Stimulated activated CD4-positive, alpha-beta T cell treated with anti-CD3 and anti-CD28 coated beads, Interleukin-2, amount 100 ng/mL, for 48 hours (primary cell): ENCODE data around the gene WDR64.
"Not testable (repeated sequence)": the region's sequence is repeated elsewhere in the genome, so short reads cannot be mapped to it uniquely, and the experiment has no call there.

Experiments
- DNase-seq, 2 donors: peaks; one replicate each; pipeline ENCODE4 v3.0.0-alpha.2; 2020

The WDR64 gene

DNA sequence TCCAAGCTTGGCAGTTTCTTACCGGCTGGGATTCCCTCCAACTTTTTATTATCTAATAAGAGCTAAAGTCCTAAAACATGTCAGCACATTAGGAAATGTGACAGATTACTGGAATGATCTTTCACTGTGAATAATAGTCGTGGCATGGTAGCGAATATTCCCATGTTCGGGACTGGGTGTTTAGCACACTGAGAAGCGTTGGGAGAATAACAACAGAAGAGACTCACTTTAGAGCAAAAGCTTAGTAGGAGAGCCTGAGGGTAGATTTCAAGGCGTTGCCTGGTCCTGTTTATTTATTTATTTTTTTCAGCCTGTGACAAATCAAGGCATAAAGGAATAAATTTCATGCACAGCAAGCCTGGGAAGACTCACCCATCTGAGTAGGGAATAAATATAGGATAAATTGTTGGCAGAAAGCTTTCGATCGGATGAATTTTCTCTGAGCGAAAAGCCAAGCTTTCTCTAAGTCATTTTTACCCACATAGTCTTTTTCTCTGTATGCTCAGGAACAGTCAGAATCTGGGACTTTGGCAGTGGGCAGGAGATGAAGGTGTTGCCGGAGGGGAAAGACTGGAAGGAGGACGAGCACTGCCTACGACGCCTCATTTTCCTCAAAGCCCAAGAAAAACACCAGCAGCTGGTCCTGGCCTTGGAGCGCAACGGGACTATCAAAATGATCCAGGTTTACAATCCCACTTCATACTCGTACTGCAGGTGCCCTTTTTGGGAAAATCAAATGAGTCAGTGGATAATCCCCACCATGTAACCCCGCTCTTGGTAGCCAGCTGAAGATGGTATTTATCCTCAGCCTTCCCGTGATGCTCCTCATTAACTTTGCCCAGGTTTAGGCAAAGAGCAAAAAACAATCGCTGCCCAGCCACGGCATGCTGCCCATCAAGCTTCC is 97.2 kb downstream of the WDR64 start:
- DNase-seq, result no peak

DNA sequence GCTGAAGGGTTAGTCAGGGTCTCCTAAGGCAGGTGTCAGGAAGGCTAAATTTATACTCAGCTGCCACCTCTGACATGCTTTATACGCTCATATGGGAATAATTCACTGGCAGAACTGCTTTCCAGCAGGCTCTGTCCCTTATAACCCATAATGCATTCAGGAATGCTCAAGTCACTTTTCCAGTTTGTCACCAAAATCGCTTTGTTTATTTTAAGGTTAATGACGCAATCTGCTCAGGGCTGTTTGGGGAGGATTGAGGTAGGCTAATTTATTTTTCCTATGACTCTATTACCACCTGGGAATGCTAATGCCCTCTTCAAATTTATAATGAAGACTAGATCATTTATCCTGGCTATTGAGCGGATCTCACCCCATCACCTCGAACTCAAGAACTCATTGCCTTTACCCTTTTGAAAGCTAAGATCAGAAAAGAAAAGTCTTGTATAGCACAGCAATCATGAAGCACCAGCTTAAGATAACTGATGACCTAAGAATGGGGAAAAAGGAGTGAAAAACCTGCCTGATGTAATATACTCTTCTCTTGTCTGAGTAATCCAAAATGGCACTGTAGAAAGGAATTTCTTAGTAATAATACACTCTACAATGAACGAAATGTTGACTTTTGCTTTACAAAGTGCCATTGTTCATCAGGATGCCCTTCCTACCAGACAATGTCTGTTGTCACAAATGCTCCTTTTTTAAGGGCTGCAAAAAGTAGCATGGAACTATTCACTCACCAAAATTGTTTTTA is 98.0 kb downstream of the WDR64 start:
- DNase-seq, result no peak

GRCh38 chr1:241751524-241751923 is 99.4 kb downstream of the WDR64 start:
- no peak for DNase-seq

DNA sequence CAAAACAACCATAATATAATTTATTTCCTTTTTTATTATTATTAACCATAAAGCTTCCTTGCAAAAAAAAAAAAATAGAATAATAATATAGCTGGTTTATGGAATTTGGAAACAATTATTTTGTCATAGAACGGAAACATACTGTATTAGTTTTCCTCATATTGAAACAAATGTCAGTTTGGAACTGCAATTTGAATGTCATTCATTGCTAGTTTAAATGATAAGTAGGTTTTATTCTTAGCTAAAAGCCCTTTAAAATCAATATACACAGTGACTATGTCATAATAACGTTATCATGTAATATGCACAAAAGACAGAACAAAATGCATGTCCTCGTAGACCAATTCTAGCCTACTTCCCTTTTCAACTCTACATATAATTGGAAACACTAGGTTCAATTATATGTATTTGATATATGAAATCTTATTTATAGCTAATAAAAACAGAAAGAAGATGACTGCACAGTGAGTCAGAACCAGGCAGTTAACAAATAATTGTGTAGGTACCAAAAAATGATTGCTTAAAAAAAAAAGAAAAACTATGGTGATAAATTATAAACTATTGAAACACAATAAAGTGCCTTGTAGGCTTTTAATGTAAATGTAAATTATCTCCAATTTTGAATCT is 110.7 kb downstream of the WDR64 start:
- no peak for DNase-seq

- DNase-seq, result no peak
Measured at GRCh38 chr1:241765390-241765789, 113.3 kb downstream of the WDR64 start.

GRCh38 chr1:241767737-241768136 is 115.7 kb downstream of the WDR64 start:
- no peak for DNase-seq

DNA sequence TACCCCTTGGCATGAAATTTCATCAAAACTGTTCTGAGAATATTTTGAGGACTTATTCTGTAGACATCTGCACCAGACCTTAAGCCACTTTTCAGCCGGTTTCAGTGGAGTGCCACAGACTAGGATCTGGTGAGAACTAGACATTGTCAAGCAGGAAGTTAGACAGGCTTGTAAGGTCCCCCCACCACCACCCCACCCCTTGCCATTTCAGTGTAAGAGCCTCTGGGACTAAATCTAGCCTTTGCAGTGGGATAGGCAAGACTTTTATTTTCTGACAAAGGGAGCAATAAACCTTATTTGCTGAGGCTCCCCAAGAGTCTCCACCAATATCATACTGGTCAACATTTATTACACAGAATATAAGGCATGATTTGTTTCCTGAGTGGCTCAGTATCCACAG is 118.0 kb downstream of the WDR64 start:
- DNase-seq, result no peak

- no peak for DNase-seq
Measured at GRCh38 chr1:241771117-241771516, 119.0 kb downstream of the WDR64 start.

DNA sequence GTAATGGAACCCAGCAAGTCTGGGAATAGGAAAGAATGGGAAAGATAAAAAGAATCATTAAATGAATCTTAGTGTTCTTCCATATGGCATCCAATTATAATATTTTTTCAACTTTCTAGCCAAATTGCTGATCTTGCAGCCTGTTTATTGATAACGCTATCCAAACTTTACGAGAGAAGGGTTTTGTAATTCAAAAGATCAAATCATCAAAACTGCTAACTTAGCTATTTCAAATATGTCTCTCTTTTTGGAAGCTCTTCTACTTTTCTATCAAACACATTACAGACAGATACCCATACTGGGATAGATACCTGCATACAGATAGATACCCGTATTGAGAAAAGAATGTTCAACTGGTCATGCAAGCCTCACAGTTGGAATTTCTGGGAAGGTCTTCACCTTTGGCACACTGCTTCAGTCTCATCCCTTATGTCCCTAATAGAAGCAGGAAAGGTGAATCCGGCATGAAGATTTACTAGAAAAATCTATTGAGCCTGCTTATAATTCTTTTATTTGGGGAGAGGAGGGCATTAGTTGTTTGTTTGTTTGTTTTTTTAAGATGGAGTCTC is 120.9 kb downstream of the WDR64 start:
- DNase-seq, result no peak

DNA sequence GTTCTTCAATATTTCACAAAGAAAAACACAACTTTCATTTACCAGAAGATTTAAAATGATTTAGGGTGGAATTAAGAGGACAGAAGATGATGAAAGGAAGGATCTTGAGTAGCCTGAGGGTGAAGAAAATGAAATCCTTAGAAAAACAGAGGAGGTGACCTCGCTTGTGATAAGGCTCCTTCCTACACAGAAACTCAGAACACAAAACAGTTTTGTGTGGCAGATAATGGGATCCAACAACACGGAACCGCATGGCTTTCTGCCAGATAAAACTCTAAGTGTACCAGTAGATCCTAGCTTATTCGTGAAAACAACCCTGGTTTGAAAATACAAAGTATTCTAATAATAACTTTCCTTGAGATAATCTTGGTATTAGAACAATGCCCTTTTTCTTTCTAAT is 121.9 kb downstream of the WDR64 start:
- DNase-seq, result no peak

DNA sequence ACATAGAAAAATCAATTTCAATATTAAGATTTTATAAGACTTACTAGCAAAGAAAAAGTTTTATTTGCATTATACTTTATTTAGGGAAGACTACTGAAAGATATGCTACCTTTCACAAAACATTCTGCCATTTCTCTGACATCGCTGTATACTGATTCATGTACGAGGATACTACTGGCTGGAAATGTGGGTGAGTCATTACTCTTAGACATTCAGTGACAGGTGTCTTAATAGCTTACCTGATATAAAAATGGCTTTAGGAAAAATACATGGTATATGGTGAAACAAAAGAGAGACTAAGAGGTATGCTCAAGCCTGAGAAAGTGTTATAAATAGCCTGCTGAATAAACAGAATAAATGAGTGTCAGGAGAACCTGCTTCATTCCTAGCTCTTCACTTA is 122.9 kb downstream of the WDR64 start:
- DNase-seq, result no peak

GRCh38 chr1:241776911-241777310 is 124.8 kb downstream of the WDR64 start:
- no peak for DNase-seq

DNA sequence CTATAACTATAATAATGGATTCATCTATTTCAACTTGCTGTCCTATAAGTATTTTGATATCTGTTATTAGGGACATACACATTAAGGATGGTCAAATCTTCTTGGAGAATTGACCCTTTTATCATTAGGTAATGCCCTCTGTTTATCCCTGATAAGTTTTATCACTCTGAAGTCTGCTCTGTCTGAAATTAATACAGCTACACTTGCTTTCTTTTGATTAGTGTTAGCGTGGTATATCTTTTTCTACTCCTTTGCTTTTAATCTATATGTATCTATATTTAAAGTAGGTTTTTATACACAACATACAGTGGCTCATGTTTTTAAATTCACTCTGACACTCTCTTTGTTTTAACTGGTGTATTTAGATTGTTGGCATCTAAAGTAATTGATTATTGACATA is 126.0 kb downstream of the WDR64 start:
- no peak for DNase-seq

GRCh38 chr1:241779897-241780296 is 127.8 kb downstream of the WDR64 start:
- DNase-seq, result no peak

DNA sequence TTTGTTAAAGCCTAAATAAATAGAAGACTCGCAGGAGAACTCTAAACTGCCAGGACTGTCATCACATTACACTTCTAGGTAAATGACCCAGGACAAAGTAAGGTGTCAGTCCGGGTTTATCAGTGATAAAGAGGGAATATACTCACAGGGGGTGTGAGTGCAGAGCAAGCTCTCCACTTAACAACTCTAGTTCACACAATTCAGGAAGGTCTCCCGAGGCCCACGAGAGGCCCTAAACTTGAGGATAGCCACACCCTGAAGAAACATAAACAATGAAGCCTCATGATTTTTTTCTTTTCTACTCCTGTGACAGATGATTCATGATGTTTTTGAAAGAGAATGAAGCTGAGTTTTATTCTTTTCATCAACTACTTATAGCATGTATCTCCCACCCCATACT is 130.3 kb downstream of the WDR64 start:
- no peak for DNase-seq

DNA sequence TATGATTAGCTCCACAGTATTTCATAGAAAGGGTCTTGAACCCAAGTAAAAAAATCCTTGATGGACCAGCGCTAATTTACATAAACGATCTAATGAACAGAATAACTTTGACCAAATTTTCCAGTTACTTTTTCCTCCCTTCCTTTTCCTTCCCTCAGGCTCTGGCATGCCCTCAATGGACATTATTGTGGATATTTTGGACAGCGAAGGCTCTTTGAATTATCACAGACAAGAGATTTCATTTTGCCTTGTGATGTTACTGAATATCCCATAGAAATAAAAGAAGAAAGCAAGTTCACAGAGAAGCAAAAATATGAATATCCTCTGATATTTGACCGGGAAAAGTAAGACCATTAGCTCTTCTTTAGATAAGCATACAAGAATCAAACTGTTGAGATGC is 135.6 kb downstream of the WDR64 start:
- no peak for DNase-seq

- DNase-seq, result no peak
Measured at GRCh38 chr1:241789061-241789460, 137.0 kb downstream of the WDR64 start.

DNA sequence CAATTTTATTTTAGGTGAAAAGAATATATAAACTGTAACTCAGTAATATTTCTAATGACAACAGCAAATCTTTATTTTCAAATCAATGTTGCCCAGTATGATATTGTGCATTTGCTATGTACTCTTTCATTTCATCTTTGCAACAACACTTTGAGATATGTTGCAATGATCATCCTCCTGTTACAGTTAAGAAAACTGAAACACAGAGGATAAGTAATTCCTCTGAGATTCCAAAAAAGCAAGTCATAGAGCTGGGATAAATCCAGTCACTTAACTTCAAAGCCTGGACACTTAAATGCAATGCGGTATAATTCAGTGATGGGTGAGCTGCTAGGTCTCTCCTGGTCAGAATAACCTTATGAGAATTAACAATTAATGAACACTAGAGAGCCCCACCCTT is 147.3 kb downstream of the WDR64 start:
- DNase-seq, result no peak

- DNase-seq, result no peak
Measured at GRCh38 chr1:241800640-241801039, 148.6 kb downstream of the WDR64 start.

DNA sequence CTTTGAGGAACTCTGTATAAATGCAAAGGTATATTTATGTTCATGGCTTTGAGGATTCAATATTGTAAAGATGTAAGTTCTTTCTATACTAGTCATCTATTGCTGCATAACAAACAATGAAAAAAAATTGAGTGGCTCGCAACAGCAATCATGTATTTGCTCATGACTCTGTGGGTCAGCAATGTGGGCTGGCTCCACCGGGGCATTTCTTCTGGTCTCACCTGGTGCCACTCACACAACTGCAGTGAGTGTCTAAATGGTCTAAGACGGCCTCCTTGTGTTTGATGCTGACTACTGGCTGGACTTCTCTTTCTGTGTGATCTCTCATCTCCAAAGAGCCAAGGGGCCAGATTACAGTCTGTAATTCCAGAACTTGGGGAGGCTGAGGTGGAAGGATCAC is 150.8 kb downstream of the WDR64 start:
- DNase-seq, result no peak

DNA sequence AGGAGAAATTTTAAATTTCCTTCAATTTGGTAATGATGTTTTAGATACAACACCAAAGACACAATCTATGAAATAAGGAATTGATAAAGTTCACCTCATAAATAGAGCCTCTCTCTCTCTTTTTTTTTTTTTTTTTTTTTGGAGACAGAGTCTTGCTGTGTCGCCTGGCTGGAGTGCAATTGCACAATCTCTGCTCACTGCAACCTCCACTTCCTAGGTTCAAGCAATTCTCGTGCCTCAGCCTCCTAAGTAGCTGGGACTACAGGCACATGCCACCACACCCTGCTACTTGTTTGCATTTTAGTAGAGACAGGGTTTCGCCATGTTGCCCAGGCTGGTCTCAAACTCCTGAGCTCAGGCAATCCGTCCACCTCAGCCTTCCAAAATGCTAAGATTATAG is 152.6 kb downstream of the WDR64 start:
- DNase-seq, result not testable (repeated sequence)

DNA sequence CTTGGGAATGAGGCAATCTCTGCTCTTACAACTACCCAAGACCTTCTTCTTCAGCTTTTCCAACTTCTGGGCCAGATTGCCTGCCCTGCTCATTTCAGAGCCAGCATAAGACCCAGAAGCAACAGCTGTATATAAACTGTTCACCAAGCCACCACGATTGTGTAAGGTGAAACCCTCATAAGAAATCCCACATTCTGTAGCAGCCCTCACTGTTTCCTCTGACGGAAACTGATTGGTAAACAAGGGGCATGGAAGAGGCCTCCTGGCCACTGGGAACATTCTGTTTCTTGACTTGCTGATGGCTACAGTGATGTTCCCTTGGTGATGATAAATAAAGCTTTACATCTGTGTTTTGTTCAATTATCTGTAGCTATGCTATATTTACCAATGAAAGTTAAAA is 156.2 kb downstream of the WDR64 start:
- DNase-seq, result no peak

DNA sequence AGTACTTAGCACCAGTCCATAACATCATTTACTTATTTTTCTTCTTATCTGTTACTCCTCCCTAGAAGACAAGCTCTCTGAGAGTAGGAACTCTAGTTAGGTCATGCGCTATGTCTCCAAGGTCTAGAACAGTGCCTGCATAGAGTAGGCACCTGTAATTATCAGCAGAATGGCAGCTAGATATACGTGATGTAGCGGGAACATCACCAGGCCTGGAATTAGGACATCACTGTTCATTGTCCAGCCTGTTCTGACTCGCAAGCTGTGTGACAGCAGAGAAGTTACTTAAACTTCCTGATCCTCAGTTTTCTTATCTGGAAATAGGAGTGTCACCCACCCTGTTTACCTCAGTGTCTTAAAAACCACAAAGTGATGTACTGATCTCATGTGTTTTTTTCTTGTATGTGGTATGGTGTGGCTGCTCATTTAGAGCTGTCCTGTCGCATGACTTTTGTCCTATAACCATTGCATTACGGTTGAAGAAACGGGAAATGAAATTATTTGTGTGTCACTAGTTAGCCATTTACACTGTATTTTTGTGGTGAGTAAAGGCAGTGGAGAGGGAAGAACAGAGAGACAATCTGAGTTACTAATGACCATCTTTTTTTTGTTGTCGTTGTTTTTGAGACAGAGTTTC is 158.8 kb downstream of the WDR64 start:
- DNase-seq, result no peak
